ENCODE data around the gene ANXA6.

ANXA6 gene

GRCh38 chr5:151100681-151101080, 56.9 kb downstream of the ANXA6 start:
- no peak for DNase-seq (ENCODE audit: low spot score)

GRCh38 chr5:151098768-151099121, 58.8 kb downstream of the ANXA6 start:
- no peak for DNase-seq (ENCODE audit: low spot score)

GRCh38 chr5:151097820-151098767, 59.5 kb downstream of the ANXA6 start:
- no peak for DNase-seq (ENCODE audit: low spot score)

GRCh38 chr5:151097061-151097460, 60.5 kb downstream of the ANXA6 start:
- no peak for DNase-seq (ENCODE audit: low spot score)

DNA sequence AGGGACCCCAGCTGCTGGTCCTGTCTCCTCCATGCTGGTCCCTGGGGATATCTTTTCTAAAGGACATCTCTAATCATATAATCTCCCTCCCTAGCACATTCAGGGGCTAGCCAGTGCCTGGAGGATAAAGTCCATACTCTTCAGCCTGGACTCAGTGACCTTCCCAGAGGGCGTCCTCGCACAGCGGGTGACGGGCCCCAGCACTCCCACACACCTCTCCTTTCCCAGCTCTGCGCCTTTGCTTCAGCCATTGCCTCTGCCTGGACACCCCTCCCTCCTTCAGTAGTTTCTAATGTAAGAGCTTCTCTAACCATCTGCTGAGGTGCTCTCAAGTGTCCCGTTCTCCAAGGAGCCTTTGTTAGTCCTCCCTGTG, 61.6 kb downstream of the ANXA6 start:
- no peak for DNase-seq (ENCODE audit: low spot score)

- DNase-seq (ENCODE audit: low spot score): peak; percentile 46
Measured at GRCh38 chr5:151095341-151096000, 62.1 kb downstream of the ANXA6 start.

- DNase-seq (ENCODE audit: low spot score): no peak
Measured at GRCh38 chr5:151094852-151095245, 62.7 kb downstream of the ANXA6 start.

- DNase-seq (ENCODE audit: low spot score): no peak
Measured at GRCh38 chr5:151094030-151094851, 63.3 kb downstream of the ANXA6 start.

- DNase-seq (ENCODE audit: low spot score): peak; percentile 83
Measured at GRCh38 chr5:151093476-151093889, 64.1 kb downstream of the ANXA6 start.

DNA sequence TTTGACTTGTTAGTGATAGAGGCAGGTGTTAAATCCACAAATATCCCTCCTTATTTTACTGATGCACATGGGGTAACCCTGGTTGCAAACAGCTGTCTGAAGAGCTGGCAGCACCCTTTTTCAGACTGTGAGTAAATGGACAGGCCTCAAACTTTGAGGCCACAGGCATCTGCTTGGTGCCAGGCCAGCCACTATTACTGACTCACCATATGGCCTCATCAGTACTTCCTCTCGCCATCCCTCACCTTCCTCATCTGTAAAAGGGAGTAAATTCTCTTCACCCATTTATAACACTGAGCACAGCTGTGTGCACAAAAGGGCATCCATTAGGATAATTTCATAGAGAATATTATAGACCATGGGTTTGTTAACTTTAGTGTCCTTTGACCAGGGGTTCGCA, 64.8 kb downstream of the ANXA6 start:
- DNase-seq (ENCODE audit: low spot score): peak; percentile 67

- no peak for DNase-seq (ENCODE audit: low spot score)
Measured at GRCh38 chr5:151089726-151090125, 67.9 kb downstream of the ANXA6 start.

DNA sequence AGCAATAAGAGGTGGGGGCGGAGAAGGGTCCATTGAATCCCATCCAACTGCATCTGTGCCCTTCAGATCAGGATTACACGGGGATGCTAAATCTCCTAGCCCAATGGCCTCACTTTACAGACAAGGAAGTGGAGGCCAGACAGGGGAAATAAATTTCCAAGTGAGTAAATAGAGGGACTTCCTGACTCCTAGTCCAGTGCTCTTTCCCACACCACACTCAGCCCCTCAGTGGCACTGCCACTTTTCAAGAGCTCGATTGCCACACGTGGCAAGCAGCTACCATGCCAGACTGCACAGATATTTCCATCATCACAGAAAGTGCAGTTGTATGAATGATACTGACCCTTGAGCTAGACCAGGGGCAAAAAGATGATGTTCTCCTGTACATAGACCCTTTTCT, 68.6 kb downstream of the ANXA6 start:
- DNase-seq (ENCODE audit: low spot score): no peak

DNA sequence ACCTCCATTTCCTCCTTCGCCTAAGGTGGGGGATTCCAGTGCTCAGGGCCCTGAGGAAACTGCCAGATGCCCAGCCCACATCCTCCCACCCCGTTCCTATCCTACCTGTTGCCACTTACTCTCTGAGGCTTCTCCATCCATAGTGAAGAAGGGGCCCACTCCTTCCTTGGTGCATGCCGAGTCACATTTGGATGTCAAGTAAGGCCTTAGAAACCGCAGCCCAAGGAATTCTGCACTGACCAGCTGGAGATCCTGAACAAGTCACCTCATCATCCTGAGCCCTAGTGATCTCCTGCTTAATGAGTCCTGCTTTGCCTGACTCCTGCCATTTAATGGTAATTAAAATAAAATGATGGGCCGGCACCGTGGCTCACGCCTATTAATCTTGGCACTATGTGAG, 70.1 kb downstream of the ANXA6 start:
- no peak for DNase-seq (ENCODE audit: low spot score)

- DNase-seq (ENCODE audit: low spot score): no peak
Measured at GRCh38 chr5:151086905-151087360, 70.6 kb downstream of the ANXA6 start.

DNA sequence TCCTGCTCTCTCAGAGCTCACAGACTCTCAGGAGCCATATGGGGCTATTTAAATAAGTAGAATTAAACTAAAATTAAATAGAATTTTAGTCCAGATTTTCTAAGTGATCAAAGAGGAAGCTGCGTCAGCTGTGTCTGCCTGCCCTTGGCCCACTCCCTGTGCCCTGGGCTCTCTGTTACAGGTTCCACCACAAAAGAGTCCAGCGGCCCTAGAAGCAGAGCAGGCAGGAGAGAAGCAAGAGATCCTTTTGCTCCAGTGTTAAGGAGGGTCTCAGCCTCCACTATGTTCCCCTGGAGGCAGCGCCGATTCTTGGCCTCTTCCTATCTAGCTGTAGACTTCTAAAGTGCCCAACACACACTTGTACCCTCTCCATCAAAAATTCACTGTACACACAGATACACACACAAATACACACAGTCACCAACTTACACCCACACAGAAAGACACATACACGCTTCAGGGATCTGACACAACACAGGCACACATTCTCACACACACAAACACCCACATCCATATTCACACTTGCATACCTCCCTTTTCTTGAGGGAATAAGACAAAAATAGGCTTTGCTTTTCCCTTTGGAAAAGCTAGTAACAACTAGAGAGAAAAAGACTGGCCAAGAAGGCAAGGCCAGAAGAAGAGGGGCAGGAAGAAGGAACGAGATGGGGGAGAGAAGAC, 71.2 kb downstream of the ANXA6 start:
- no peak for DNase-seq (ENCODE audit: low spot score)

DNA sequence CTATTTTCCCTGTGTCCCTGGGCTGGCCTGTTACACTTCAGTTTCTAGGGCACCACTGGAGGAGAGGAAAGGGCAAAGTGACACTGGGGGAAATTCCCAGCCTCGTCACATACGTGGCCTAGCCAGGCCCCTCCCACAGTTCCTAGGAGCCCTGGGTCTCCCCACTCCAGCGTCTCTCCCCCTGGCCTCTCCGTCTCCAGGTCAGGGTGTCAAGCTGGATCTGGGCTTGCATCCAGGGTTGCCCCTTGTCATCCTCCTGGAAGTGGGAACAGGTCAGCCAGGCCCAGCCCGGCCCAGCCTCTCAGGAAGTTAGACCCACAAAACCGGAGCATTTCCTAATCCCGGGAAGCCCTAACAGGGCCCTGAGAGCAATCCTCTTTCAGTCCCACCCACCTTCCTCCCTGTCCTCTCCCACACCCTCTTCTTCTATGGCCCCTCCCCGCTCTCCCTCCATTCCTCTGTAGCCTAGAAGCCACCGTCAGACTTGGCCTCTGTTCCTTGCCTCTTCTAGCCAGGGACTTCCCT, 72.0 kb downstream of the ANXA6 start:
- peak; percentile 42 for DNase-seq (ENCODE audit: low spot score)

DNA sequence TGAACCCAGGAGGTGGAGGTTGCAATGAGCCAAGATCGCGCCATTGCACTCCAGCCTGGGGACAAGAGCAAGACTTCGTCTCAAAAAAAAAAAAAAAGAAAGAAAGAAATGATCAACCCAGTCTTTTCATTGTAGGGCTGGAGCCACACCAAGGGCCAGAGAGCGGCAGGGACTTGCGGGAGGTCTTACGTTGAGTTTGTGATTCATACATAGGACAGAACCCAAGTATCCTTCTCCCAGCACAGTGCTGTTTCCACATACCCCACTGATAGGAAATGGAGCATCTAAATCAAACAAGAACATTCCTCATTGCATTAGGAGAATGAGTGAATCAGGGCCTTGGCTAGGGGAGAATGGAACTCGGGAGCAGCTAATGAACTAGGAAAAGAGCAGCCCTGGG, 73.2 kb downstream of the ANXA6 start:
- no peak for DNase-seq (ENCODE audit: low spot score)

DNA sequence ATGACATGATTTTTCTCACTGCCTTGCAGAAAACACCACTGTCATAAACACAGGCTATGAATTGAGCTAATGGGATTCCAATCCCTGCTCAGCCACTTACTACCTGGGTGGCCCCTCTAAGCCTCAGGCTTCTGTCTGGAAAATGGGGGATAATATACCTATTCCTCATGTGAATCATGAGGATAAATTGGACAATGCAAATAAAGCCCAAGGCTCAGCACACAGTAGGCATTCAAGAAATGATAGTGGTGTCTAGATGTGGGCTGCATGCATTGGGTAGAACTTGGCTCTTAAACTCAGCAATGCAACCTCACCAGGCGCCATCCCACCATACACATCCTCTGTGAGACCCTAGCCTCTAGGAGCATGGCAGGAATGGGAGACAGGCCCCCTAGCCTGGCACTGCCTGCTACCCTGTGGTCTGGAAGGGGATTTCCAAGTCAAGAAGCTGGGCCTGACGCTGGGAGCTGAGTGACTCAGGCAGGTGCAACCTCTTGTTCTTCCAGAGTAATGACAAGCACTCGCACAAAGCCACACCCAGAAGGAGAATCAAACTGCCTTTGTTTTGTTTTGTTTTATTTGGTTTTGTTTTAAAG, 74.4 kb downstream of the ANXA6 start:
- DNase-seq (ENCODE audit: low spot score): peak; percentile 87

DNA sequence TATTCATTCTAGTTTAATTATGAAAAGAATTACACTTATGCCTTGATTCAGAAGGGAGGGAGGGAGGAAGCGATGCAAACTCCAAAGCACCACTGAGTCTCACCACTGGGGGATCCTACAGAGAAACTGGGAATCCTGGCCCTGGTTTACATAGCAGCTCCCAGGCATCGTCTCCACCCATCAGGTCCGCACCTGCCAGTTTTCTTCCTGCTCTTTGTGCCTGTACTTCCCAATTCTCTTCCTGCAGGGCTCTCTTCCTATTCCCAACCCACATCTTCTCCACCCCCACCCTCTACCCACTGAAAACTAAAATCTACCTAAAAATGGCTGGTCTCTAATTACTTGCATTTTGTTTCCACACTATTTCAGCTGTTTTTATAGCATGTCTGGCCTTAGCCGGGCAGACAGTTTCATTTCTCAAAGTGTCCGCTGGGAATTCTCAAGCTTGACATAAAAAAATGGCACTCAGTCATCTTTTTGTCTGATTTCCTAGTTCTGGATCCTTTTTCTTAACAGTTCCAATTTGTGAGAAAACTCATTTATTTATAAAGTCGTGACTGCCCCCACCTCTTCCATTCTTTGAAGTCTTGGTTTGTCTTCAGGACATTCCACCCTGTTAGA, 75.2 kb downstream of the ANXA6 start:
- peak; percentile 66 for DNase-seq (ENCODE audit: low spot score)

- no peak for DNase-seq (ENCODE audit: low spot score)
Measured at GRCh38 chr5:151081431-151082281, 75.9 kb downstream of the ANXA6 start.

All from SW480 (cell line).